Measurements from ENCODE around the gene EXOC7. TPM values are rescaled to one million over a fixed set of nuclear protein-coding genes. Genes with fewer than 3 reads are reported as not detected.

EXOC7 gene
- total and polyA plus RNA-seq, 2 of the 8 experiments (the other 6 are each of a cell fraction or from before 2014, with no cell fraction given), result 77.1 to 92.6 TPM

- FAIRE-seq (no peak), DNase-seq (ENCODE audit: low read depth in 1 of 2, low spot score in 2 of 2) (peak; percentile 88 to 89)
- peak overlapping the region; percentile 96 for H3K18ac ChIP-seq (ENCODE audit: extremely low read depth, low read length)
- no peak overlapping the region for H3K14ac ChIP-seq (ENCODE audit: insufficient read length)
- H3K27me3 ChIP-seq (replicated peaks in 1 of 4; ENCODE audit: control insufficient read depth in 3 of 4, extremely low read depth in 1 of 4, insufficient read depth in 3 of 4, low read length in 3 of 4), result peaks cover 6 to 31% (median 18%) of the 10 kb centered on the region in 4 experiments
- H3K9ac ChIP-seq (replicated peaks in 1 of 4; ENCODE audit: extremely low read depth in 1 of 4, low read depth in 3 of 4, low read length in 3 of 4), result no peak overlapping the region; a peak in 1 of 7 replicates
- 0 out of 2 replicates have a peak overlapping the region, but pooled peaks have one; percentile 41 for H3K27ac ChIP-seq (ENCODE audit: low read depth, low read length)
- H2BK5ac ChIP-seq (ENCODE audit: low read depth, low read length), result peak overlapping the region; percentile 96; the same call in 1 of the 2 replicates
- peak overlapping the region; percentile 88; the same call in 1 of the 2 replicates for H2BK15ac ChIP-seq (ENCODE audit: low read length)
- no peak overlapping the region; the same call in 1 of the 2 replicates for H2AK5ac ChIP-seq (ENCODE audit: low read depth, low read length)
- peak overlapping the region; percentile 93; the same call in 1 of the 2 replicates for H2BK20ac ChIP-seq (ENCODE audit: low read length)
- H3K4me3 ChIP-seq (ENCODE audit: extremely low read depth in 1 of 4, insufficient read depth in 2 of 4, low read depth in 3 of 4, low read length in 4 of 4), result peak overlapping the region in 3 of 4 experiments; percentile 2 to 47 (median 19); a peak in 2 of 8 replicates
- H3K79me1 ChIP-seq (ENCODE audit: low read depth, low read length), result no peaks in the 10 kb centered on the region
- peak overlapping the region; percentile 11 for H3K4ac ChIP-seq (replicated peaks; ENCODE audit: insufficient read length, low read depth, low read length)
- H3K23me2 ChIP-seq (ENCODE audit: low read depth, low read length), result peaks cover 13% of the 10 kb centered on the region; the same call in 1 of the 2 replicates
- H3K36me3 ChIP-seq (ENCODE audit: control insufficient read depth in 2 of 4, insufficient read depth in 4 of 4, low read length in 3 of 4), result no peaks in the 10 kb centered on the region
- 24% methylated on average over 15 of the region's 21 CpGs; no CpG with 5 or more reads in 1 of the 2 experiments for WGBS, 2 experiments (ENCODE audit: extremely low coverage in 1 of 2, insufficient coverage in 1 of 2, insufficient read length in 1 of 2, insufficient replicate concordance in 2 of 2, low coverage in 1 of 2, low lambda C conversion rate in 2 of 2, missing lambda C conversion rate in 1 of 2)
- peak overlapping the region; percentile 55 to 69 for H3K4me2 ChIP-seq (ENCODE audit: insufficient read depth in 1 of 2, low read depth in 2 of 2, low read length in 2 of 2)
- H2BK12ac ChIP-seq (ENCODE audit: low read depth, low read length), result peak overlapping the region; percentile 80; the same call in 1 of the 2 replicates
- H4K8ac ChIP-seq (ENCODE audit: extremely low read depth, insufficient read depth, low read length), result no peak overlapping the region
- peaks cover 18 to 62% (median 53%) of the 10 kb centered on the region in 4 experiments for H3K4me1 ChIP-seq (replicated peaks in 1 of 4; ENCODE audit: control insufficient read depth in 3 of 4, insufficient read depth in 4 of 4, low read length in 3 of 4)
- no peaks in the 10 kb centered on the region for H3K79me2 ChIP-seq (ENCODE audit: control insufficient read depth in 1 of 2, insufficient read depth in 2 of 2, low read length in 2 of 2)
- ChIA-PET POLR2A (ENCODE audit: partially characterized antibody) (interaction anchor here (0.6 to 9.3 kb wide), 13 partner anchors 11 to 847 kb away, joined by 3 to 70 read pairs (median 3); partner anchors contain the start of gene FOXJ1), CTCF (ENCODE audit: partially characterized antibody) (interaction anchor here (0.6 to 41.5 kb wide), 17 partner anchors 12 to 609 kb away, joined by 3 to 778 read pairs (median 4); partner anchors contain the start of genes EXOC7 and FOXJ1)
- H3K23ac ChIP-seq (ENCODE audit: insufficient read length), result no peak overlapping the region
- H3K56ac ChIP-seq (replicated peaks; ENCODE audit: insufficient read length, low read depth, low read length), result no peak overlapping the region
- H4K5ac ChIP-seq (ENCODE audit: insufficient read length, low read depth, low read length), result no peak overlapping the region
- H2BK120ac ChIP-seq (replicated peaks; ENCODE audit: low read depth, low read length), result peak overlapping the region; percentile 60
- H4K20me1 ChIP-seq (replicated peaks in 1 of 2; ENCODE audit: control insufficient read depth in 1 of 2, insufficient read depth in 2 of 2, low read length in 2 of 2), result no peaks in the 10 kb centered on the region
- H2AFZ ChIP-seq (ENCODE audit: low read length), result no peak overlapping the region
- H3K9me3 ChIP-seq (ENCODE audit: insufficient read depth in 2 of 2, low read depth in 1 of 2, low read length in 1 of 2), result no peaks in the 10 kb centered on the region
- H4K91ac ChIP-seq (replicated peaks; ENCODE audit: insufficient read length, low read length), result peak overlapping the region; percentile 75
- no peak for TF ChIP-seq ZNF274 (IDR thresholded peaks at IDR 0.05; ENCODE audit: borderline replicate concordance, extremely low read depth, low read length)
Observed at GRCh38 chr17:76132574-76133338, 29.2 kb upstream of the EXOC7 start.

All from H1 (cell line).